ENCODE measurements around the gene SUCLG1. TPM values are rescaled to one million over a fixed set of nuclear protein-coding genes. Genes with fewer than 3 reads are reported as not detected.

Gene SUCLG1
- total RNA-seq, 1 experiment from 2014 or later: 59.8 TPM

- ATAC-seq (no peak), DNase-seq (ENCODE audit: low read depth, low spot score) (no peak)
- intact Hi-C loops (cut with micrococcal nuclease; ENCODE audit: unreplicated experiment) (no loop called here), in situ Hi-C loops (cut with HindIII; ENCODE audit: low pct_unique_long_range_greater_than_20kb, low sequenced_read_pairs) (no loop called here)
- Histone ChIP-seq H3K9me3 (ENCODE audit: control insufficient read depth, insufficient read depth, low read depth, low read length) (no peaks in the 10 kb centered on the region), H3K36me3 (ENCODE audit: control insufficient read depth, insufficient read depth, low read length) (no peaks in the 10 kb centered on the region), H3K4me1 (ENCODE audit: control insufficient read depth, insufficient read depth, low read length) (no peaks in the 10 kb centered on the region), H3K27me3 (ENCODE audit: control insufficient read depth, insufficient read depth, low read length) (no peaks in the 10 kb centered on the region), H3K27ac (ENCODE audit: low read length) (no peak overlapping the region), H3K4me3 (ENCODE audit: low read depth in 2 of 2, low read length in 2 of 2) (no peak overlapping the region)
- ChIA-PET POLR2A (no interaction called here), CTCF (no interaction called here)
- no TSS peak for BruUV-seq (replicated peaks)
- TF ChIP-seq CTCF (IDR thresholded peaks at IDR 0.05) (no peak), REST (IDR thresholded peaks at IDR 0.05; ENCODE audit: insufficient read depth in 1 of 2, low read depth in 2 of 2, low read length in 1 of 2) (no peak), POLR2AphosphoS5 (IDR thresholded peaks at IDR 0.05; ENCODE audit: low read depth, low read length) (no peak), TCF7L2 (IDR thresholded peaks at IDR 0.05; ENCODE audit: low read depth, low read length) (no peak), SIN3A (IDR thresholded peaks at IDR 0.05; ENCODE audit: borderline replicate concordance, insufficient read depth, low read depth, low read length) (no peak)
Measured at GRCh38 chr2:84395820-84396219, 63.3 kb downstream of the SUCLG1 start.

GRCh38 chr2:84394628-84395027, 64.5 kb downstream of the SUCLG1 start:
- ChIA-PET POLR2A (no interaction called here), CTCF (no interaction called here)
- Histone ChIP-seq H3K36me3 (ENCODE audit: control insufficient read depth, insufficient read depth, low read length) (no peaks in the 10 kb centered on the region), H3K4me3 (ENCODE audit: low read depth in 2 of 2, low read length in 2 of 2) (no peak overlapping the region), H3K27ac (ENCODE audit: low read length) (no peak overlapping the region), H3K27me3 (ENCODE audit: control insufficient read depth, insufficient read depth, low read length) (no peaks in the 10 kb centered on the region), H3K4me1 (ENCODE audit: control insufficient read depth, insufficient read depth, low read length) (no peaks in the 10 kb centered on the region), H3K9me3 (ENCODE audit: control insufficient read depth, insufficient read depth, low read depth, low read length) (no peaks in the 10 kb centered on the region)
- no TSS peak for BruUV-seq (replicated peaks)
- TF ChIP-seq REST (IDR thresholded peaks at IDR 0.05; ENCODE audit: insufficient read depth in 1 of 2, low read depth in 2 of 2, low read length in 1 of 2) (no peak), TCF7L2 (IDR thresholded peaks at IDR 0.05; ENCODE audit: low read depth, low read length) (no peak), POLR2AphosphoS5 (IDR thresholded peaks at IDR 0.05; ENCODE audit: low read depth, low read length) (no peak), SIN3A (IDR thresholded peaks at IDR 0.05; ENCODE audit: borderline replicate concordance, insufficient read depth, low read depth, low read length) (no peak), CTCF (IDR thresholded peaks at IDR 0.05) (no peak)
- DNase-seq (ENCODE audit: low read depth, low spot score): no peak
- intact Hi-C loops (cut with micrococcal nuclease; ENCODE audit: unreplicated experiment): no loop called here
- in situ Hi-C loops (cut with HindIII; ENCODE audit: low pct_unique_long_range_greater_than_20kb, low sequenced_read_pairs): no loop called here
- ATAC-seq: no peak
